Endometrial microvascular endothelial cells (primary cell): Measurements from ENCODE around the gene ZNG1F. TPM values are rescaled to one million over a fixed set of nuclear protein-coding genes. Genes with fewer than 3 reads are reported as not detected.
"Not testable (repeated sequence)": the region's sequence is repeated elsewhere in the genome, so short reads cannot be mapped to it uniquely, and the experiment has no call there.

Source experiments
- in situ Hi-C: cut with HindIII; loops from 2 replicates; pipeline ENCODE4 v1.10.0; 2017; ENCODE audit warnings: low sequenced_read_pairs, low pct_unique_long_range_greater_than_20kb; ENCODE audit errors: inconsistent ontology term
- total RNA-seq: library from RNA; depleted of rRNA; stranded (reverse); fragments of >200 nt; gene quantifications from one replicate; pipeline ENCODE4 v1.2.3, GENCODE V29; 2015; ENCODE audit errors: inconsistent ontology term

ZNG1F gene
- total RNA-seq, 1 donor from 2014 or later, result 1.4 TPM

DNA sequence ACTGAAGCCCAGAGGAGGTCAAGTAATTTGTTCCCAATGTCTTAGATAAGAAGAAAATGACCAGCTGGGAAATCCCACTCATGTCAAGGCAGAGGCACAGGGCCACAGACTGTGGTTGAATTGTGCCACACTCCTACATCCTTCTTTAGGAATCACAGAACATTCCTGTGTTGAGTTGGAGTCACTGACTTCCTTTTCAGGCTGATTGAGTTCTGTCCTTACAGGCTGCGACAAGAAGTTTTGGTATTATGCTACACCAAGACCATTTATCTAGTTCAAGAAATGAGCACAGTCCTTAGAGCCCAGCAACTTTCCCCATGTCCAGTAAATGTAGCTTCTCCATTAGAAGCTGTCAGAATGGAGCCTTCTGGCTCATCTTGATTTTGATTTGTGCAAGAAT lies 98.7 kb downstream of the ZNG1F start:
- in situ Hi-C loops, result not testable (repeated sequence)

DNA sequence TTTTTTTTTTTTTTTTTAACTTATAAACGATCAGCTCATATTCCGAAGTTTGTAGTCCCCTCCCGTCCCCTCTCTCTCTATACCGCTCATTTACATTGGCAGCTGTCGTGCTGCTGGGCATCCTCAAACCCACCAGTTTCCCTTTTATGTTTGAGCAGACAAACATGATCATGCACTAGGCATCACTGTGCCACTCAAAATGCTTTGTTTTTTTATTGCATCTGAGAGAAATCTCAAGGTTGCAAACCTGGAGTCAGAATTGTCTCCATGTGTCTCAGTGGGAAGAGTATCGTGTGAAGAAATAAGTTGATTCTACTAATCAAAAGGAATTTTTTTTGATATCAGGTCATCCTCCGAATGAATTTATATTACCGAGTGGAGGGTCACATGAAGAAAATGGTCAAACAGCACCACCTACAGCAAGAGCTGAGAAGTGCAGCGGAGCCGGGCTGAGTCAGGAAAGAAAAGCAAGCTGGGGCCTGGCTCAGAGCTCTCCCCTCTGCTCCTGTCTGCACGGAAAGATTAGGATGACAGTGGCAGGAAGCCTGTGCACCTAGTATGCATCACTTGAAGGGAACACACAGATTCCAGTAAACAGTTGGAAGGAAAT lies 100.6 kb downstream of the ZNG1F start:
- in situ Hi-C loops, result not testable (repeated sequence)

DNA sequence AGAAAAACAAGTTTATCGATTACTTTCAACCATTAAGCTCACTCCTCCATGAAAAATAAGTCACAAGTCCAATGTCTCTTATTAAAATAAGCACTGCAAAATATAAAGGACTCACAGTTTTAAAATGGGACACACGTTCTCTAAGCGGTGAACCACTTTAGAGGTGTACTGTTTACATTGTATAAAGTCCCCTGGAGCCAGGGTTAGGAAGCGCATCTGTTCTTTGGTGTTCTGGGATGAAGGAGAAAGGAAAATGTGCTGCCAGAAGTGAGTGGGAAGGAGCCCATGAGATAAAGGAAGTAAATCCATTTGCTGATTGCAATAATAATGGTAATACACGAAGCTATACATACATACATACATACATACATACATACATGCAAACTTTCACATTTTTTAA lies 101.2 kb downstream of the ZNG1F start:
- in situ Hi-C loops, result not testable (repeated sequence)

DNA sequence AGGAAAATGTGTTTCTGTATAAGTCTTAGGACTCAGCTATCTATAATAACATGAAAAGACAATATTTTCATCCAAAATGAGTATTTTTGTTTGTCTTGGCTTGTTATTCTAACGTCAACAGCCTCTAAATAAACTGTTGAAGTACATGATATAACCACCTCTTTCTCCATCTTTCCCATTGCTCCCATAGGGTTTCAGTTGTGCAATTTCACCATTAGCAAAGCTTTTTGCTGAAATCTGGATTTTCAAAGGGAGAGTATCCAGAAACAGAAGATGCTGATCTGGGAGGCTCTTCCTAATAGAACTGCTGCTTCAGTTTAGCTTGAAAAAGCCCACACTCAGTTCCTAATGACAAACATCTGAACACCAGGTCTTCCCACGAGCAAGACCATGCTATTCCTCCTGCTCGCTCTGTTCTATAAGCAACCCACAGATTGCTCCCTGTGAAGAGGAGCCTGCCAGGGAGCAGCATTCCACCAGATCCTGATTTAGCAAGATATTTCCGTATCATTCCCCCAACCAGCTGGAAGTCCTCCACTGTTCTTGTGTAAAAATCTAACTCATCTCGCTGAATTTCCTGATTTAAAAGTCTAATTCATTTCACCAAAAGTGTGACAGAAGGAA lies 101.8 kb downstream of the ZNG1F start:
- in situ Hi-C loops, result not testable (repeated sequence)

DNA sequence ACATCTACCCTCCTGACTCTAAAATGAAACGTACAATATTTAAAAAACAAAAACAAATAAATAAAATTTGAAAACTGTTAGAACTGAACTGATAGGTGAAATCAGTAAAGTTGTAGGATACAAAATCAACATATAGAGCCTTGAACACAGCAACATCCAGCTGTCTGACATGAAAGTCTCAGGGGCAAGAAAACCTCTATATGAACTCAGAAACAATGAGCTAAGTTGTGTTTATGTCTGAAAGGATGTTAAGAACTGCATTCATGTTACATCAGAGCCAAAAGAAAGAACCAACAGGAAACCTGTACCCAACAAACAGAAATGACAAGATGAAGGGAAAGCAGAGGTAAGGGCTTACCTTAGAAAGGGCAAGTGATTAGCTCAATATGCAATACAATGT lies 102.4 kb downstream of the ZNG1F start:
- in situ Hi-C loops, result not testable (repeated sequence)

DNA sequence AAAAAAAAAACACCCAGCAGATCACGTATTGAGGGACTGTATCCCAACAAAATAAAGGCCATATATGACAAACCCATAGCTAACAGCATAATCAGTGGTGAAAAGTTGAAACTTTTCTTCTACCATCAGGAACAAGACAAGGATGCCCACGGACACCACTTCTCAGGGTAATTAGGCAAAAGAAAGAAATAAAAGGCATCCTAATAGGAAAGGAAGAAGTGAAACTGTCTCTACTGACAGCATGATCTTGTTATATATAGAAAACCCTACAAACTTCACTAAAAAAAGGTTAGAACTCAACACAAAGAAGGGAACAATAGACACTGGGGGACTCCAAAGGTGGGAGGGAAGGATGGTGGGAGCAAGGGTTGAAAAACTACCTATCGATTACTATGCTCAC lies 102.9 kb downstream of the ZNG1F start:
- in situ Hi-C loops, result not testable (repeated sequence)

DNA sequence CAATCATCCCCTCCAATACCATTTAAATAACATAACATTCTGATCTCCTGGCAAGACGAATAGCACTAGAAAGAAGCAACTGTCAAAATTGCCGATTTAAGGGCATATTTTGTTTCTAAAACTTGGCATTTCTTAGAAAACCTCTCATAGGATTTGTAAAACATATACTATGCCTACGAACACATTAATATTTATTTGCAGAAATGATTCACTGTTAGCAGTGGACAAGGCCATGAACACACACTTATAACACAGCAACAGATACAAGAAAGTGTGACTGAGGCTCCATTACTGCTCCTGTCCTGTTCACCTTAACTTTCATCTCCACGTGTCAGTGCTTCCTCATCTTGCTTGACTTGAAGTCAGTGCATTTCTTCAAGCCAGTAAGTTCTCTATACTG lies 106.8 kb downstream of the ZNG1F start:
- in situ Hi-C loops, result not testable (repeated sequence)

Other genes starting within 250 kb of the ZNG1F start
- gene FOXD4L6, start 60.6 kb downstream of the ZNG1F start, total RNA-seq, result not detected